Upper lobe of right lung (tissue), 1 donor: ENCODE results near the gene ZNF598. TPM values are rescaled to one million over a fixed set of nuclear protein-coding genes. Genes with fewer than 3 reads are reported as not detected.

Experiments used
- ATAC-seq: fragments of 200-7000 bp; cut with Tn5 transposase; one replicate; pipeline ENCODE4 v1.9.1; 2020; ENCODE audit warnings: mild to moderate bottlenecking, moderate library complexity
- DNase-seq: peaks from one replicate; pipeline ENCODE4 v3.0.0-alpha.2; 2020
- H3K27ac ChIP-seq: fragments of 200-600 bp; one replicate; pipeline ENCODE4 v1.8.0; 2022
- H3K27me3 ChIP-seq: fragments of 200-600 bp; one replicate; pipeline ENCODE4 v1.8.0; 2022; ENCODE audit warnings: mild to moderate bottlenecking
- H3K36me3 ChIP-seq: fragments of 200-600 bp; one replicate; pipeline ENCODE4 v1.8.0; 2022
- H3K4me1 ChIP-seq: fragments of 200-600 bp; one replicate; pipeline ENCODE4 v1.8.0; 2022
- H3K4me3 ChIP-seq: fragments of 200-600 bp; one replicate; pipeline ENCODE4 v1.8.0; 2022; ENCODE audit warnings: mild to moderate bottlenecking
- H3K9me3 ChIP-seq: fragments of 200-600 bp; one replicate; pipeline ENCODE4 v1.8.0; 2022
- intact Hi-C: fragments of 100-400 bp; cut with DNase I; formaldehyde crosslinking; loops from one replicate; pipeline ENCODE4 v1.11.0; 2022
- total RNA-seq: library from RNA; stranded (reverse); fragmentation: NEBNext Ultra II Directional; extraction: Animal tissue kit (Norgen Biotek cat#: 25700); gene quantifications from one replicate; pipeline ENCODE4 v1.2.1, GENCODE V29; 2021
- TF ChIP-seq, protein P1 (sequence below): fragments of 200-600 bp; IDR thresholded peaks from one replicate; pipeline ENCODE4 v1.8.0; 2022; ENCODE audit warnings: antibody characterized with exemption
- donor health status: DM: no; HTN: yes; CAD: no; lungs with severe emphysema.

The ZNF598 gene
- total RNA-seq, 1 donor from 2014 or later: 38.2 TPM

GRCh38 chr16:2024032-2024420, 14.4 kb upstream of the ZNF598 start:
- ATAC-seq (no peak), DNase-seq (no peak)
- TF ChIP-seq, protein P1, sequence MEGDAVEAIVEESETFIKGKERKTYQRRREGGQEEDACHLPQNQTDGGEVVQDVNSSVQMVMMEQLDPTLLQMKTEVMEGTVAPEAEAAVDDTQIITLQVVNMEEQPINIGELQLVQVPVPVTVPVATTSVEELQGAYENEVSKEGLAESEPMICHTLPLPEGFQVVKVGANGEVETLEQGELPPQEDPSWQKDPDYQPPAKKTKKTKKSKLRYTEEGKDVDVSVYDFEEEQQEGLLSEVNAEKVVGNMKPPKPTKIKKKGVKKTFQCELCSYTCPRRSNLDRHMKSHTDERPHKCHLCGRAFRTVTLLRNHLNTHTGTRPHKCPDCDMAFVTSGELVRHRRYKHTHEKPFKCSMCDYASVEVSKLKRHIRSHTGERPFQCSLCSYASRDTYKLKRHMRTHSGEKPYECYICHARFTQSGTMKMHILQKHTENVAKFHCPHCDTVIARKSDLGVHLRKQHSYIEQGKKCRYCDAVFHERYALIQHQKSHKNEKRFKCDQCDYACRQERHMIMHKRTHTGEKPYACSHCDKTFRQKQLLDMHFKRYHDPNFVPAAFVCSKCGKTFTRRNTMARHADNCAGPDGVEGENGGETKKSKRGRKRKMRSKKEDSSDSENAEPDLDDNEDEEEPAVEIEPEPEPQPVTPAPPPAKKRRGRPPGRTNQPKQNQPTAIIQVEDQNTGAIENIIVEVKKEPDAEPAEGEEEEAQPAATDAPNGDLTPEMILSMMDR: no peak
- peaks cover 50% of the 10 kb centered on the region for H3K4me1 ChIP-seq
- peak overlapping the region; percentile 41 for H3K4me3 ChIP-seq
- H3K36me3 ChIP-seq: no peaks in the 10 kb centered on the region
- H3K27ac ChIP-seq: peak overlapping the region; percentile 82
- intact Hi-C loops: loop anchor here (5.0 kb wide), 1 partner anchor 118 kb away; no protein-coding TSS in a partner anchor
- no peaks in the 10 kb centered on the region for H3K9me3 ChIP-seq
- peaks cover 30% of the 10 kb centered on the region for H3K27me3 ChIP-seq

DNA sequence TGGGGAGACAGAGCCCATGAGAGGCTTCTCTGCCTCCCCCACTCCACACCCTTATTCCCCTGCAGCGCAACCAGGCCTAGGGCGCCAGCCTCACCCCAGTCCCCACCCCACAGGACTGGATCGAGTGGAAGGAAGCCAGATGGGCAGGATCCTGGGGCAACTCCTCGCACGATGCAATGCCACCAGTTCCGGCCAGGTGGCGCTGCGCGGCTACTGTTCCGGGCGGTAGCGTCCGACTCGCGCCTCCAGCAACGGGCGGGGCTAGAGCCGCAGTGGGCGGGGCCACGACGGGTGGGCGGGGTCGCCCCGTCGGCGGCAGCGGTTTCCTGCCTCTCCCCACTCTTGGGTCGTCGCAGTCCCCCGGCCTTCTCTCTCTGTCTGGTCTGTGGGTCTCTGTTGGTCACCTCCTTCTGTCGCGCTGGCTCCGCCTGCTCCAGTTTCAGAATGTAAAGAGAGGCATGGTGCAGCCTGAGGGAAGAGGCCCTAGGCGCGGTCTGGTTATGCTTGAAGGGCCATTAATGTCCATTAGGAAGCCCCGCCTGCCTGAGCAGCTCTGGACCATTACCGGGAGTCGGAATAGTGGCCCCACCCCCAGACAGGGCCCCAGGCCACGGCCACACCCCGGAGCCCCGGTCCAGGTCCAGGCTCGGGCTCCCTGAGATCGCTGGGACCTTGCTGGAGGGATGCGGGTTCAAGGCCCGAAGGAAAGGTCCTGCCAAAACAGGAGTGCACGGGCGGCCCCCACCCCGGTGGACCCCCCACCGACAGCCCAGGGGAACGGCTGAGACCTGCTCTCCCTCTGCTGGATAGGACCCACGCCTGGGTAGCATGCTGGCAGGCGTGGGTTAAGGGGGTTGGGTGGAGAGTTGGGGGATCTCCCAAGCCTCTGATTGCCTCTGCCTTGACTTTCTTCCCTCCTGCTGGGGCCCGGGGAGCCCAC, 13.7 kb upstream of the ZNF598 start:
- no peaks in the 10 kb centered on the region for H3K36me3 ChIP-seq
- peak overlapping the region; percentile 41 for H3K4me3 ChIP-seq
- peaks cover 35% of the 10 kb centered on the region for H3K27me3 ChIP-seq
- ATAC-seq (peak; percentile 94), DNase-seq (peak; percentile 96)
- H3K9me3 ChIP-seq: no peaks in the 10 kb centered on the region
- H3K27ac ChIP-seq: peak overlapping the region; percentile 82
- intact Hi-C loops: loop anchor here (5.0 kb wide), 1 partner anchor 119 kb away; no protein-coding TSS in a partner anchor
- H3K4me1 ChIP-seq: peaks cover 46% of the 10 kb centered on the region
- TF ChIP-seq, protein P1: peak; percentile 98

GRCh38 chr16:2022723-2023091, 13.1 kb upstream of the ZNF598 start:
- Histone ChIP-seq H3K27me3 (peaks cover 35% of the 10 kb centered on the region), H3K36me3 (no peaks in the 10 kb centered on the region), H3K4me1 (peaks cover 41% of the 10 kb centered on the region), H3K4me3 (peak overlapping the region; percentile 41), H3K9me3 (no peaks in the 10 kb centered on the region), H3K27ac (no peak overlapping the region)
- DNase-seq: no peak
- ATAC-seq: peak; percentile 0
- TF ChIP-seq, protein P1: no peak
- intact Hi-C loops: loop anchor here (5.0 kb wide), 1 partner anchor 120 kb away; no protein-coding TSS in a partner anchor

- H3K4me3 ChIP-seq: no peak overlapping the region
These were observed 10.6 kb upstream of the ZNF598 start for GRCh38 chr16:2019921-2020831.

GRCh38 chr16:2019518-2019920, 9.9 kb upstream of the ZNF598 start, which contains the start of gene NPW:
NPW (plus strand) TSS chr16:2019785.
- intact Hi-C loops: no loop called here
- Histone ChIP-seq H3K4me3 (no peak within 1 kb of the TSS), H3K27me3 (peaks cover 39% of the 10 kb centered on the region), H3K36me3 (no peaks in the 10 kb centered on the region), H3K9me3 (no peaks in the 10 kb centered on the region), H3K27ac (no peak within 1 kb of the TSS), H3K4me1 (peaks cover 28% of the 10 kb centered on the region)
- no peak for ATAC-seq
- TF ChIP-seq, protein P1: no peak
- no peak for DNase-seq

More at GRCh38 chr16:2019921-2020831, 10.6 kb upstream of the ZNF598 start:
- Histone ChIP-seq H3K27me3 (peaks cover 39% of the 10 kb centered on the region), H3K36me3 (no peaks in the 10 kb centered on the region), H3K4me1 (peaks cover 29% of the 10 kb centered on the region), H3K27ac (no peak overlapping the region), H3K9me3 (no peaks in the 10 kb centered on the region)
- intact Hi-C loops: loop anchor here (5.0 kb wide), 1 partner anchor 122 kb away; no protein-coding TSS in a partner anchor
- no peak for ATAC-seq
- TF ChIP-seq, protein P1: no peak
- no peak for DNase-seq
